ENCODE measurements around the gene GSDME.

DNA sequence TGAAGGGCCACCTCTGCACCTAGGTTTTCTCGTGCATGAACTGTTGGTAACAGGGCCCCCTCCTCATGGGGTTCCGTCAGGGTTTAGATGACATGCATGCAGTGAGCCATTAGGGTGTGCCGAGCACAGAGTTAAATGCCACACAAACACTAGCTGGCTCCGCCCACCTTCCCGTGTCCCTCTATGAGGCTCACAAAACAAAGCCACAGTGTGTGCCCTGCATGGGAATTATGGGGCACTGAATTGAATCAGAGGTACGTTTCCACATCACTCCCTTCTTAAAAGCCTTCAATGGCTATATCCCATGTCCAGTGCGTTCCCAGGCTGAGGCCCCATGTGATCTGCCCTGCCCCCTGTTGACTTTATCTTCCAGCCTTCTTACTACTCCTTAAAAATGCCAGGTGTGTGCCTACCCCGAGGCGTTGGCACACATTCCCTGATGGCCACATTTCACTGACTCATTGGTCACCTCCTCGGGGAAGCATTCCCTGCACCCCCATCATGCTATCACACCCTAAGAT is 35.7 kb downstream of the GSDME start:
- no peak for TF ChIP-seq EZH2 (IDR thresholded peaks at IDR 0.05; ENCODE audit: borderline replicate concordance)
- TF ChIP-seq, protein P1, sequence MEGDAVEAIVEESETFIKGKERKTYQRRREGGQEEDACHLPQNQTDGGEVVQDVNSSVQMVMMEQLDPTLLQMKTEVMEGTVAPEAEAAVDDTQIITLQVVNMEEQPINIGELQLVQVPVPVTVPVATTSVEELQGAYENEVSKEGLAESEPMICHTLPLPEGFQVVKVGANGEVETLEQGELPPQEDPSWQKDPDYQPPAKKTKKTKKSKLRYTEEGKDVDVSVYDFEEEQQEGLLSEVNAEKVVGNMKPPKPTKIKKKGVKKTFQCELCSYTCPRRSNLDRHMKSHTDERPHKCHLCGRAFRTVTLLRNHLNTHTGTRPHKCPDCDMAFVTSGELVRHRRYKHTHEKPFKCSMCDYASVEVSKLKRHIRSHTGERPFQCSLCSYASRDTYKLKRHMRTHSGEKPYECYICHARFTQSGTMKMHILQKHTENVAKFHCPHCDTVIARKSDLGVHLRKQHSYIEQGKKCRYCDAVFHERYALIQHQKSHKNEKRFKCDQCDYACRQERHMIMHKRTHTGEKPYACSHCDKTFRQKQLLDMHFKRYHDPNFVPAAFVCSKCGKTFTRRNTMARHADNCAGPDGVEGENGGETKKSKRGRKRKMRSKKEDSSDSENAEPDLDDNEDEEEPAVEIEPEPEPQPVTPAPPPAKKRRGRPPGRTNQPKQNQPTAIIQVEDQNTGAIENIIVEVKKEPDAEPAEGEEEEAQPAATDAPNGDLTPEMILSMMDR (IDR thresholded peaks at IDR 0.05; ENCODE audit: poor library complexity): no peak
